HepG2 (cell line): ENCODE results near the gene LCLAT1. TPM values are rescaled to one million over a fixed set of nuclear protein-coding genes. Genes with fewer than 3 reads are reported as not detected.

Experiments
- CAMTA2 ChIP-seq: sonication (generic); formaldehyde crosslinking; IDR thresholded peaks from 2 replicates; pipeline ENCODE4 v1.4.0; 2020; ENCODE audit warnings: mild to moderate bottlenecking, missing genetic modification reagents, borderline replicate concordance
- ELF1 ChIP-seq: sonication (generic); formaldehyde crosslinking; IDR thresholded peaks from 2 replicates; pipeline ENCODE4 v1.4.0; 2020; ENCODE audit warnings: missing genetic modification reagents
- GATAD1 ChIP-seq: IDR thresholded peaks from 2 replicates; pipeline ENCODE4 v1.6.1; 2016; ENCODE audit warnings: missing genetic modification reagents, missing compliant biosample characterization
- KDM5A ChIP-seq: fragments of 200-600 bp; sonication (generic); IDR thresholded peaks from 2 replicates; pipeline ENCODE4 v1.7.0; 2018; ENCODE audit warnings: antibody characterized with exemption, mild to moderate bottlenecking, low read length, borderline replicate concordance
- ZNF646 ChIP-seq: sonication (generic); formaldehyde crosslinking; IDR thresholded peaks from 2 replicates; pipeline ENCODE4 v1.9.0; 2021; ENCODE audit warnings: mild to moderate bottlenecking, missing genetic modification reagents
- ZNF879 ChIP-seq: sonication (generic); formaldehyde crosslinking; IDR thresholded peaks from 2 replicates; pipeline ENCODE4 v1.8.1; 2023; ENCODE audit warnings: missing genetic modification reagents
- polyA plus RNA-seq, 8 experiments: library from polyadenylated mRNA; depleted of rRNA in 3 of 8; stranded (reverse) in 7 of 8; unstranded in 1 of 8; fragments of >200 nt; fragmentation: Illumina TruSeq in 4 of 8; extraction: Trizol in 4 of 8; gene quantifications; 2 replicates each; pipeline versions ENCODE4 v1.2.1 to v1.2.3, GENCODE V29; 2011 to 2016; ENCODE audit warnings: low read depth in 4 of 8, missing spikeins in 1 of 8, mixed read lengths in 1 of 8; ENCODE audit not compliant: insufficient read depth in 1 of 8
- total RNA-seq, 5 experiments: library from RNA; depleted of rRNA; stranded (reverse); fragments of >200 nt; fragmentation: Illumina TruSeq; extraction: Trizol; gene quantifications; 2 replicates each; pipeline ENCODE4 v1.2.3, GENCODE V29; 2016; ENCODE audit warnings: low read depth in 1 of 5

Gene LCLAT1
- total and polyA plus RNA-seq, 2 of the 13 experiments (the other 11 are each of a cell fraction or from before 2014, with no cell fraction given): 18.0 to 28.0 TPM

GRCh38 chr2:30514134-30514847 is 67.2 kb downstream of the LCLAT1 start (continued):
- TF ChIP-seq ZNF646: no peak
- TF ChIP-seq ELF1 (CRISPR knock-in tag): no peak
- no peak for TF ChIP-seq CAMTA2
- TF ChIP-seq ZNF879 (CRISPR knock-in tag): no peak
- TF ChIP-seq KDM5A: no peak
- no peak for TF ChIP-seq GATAD1 (CRISPR knock-in tag)
